Regular cardiac myocyte (primary cell): ENCODE measurements around the gene ETS1. TPM values are rescaled to one million over a fixed set of nuclear protein-coding genes. Genes with fewer than 3 reads are reported as not detected.

Source experiments
- total RNA-seq: library from RNA; depleted of rRNA; stranded (reverse); fragments of >200 nt; gene quantifications from 2 replicates; pipeline ENCODE4 v1.2.3, GENCODE V29; 2014

Gene ETS1, protein sequence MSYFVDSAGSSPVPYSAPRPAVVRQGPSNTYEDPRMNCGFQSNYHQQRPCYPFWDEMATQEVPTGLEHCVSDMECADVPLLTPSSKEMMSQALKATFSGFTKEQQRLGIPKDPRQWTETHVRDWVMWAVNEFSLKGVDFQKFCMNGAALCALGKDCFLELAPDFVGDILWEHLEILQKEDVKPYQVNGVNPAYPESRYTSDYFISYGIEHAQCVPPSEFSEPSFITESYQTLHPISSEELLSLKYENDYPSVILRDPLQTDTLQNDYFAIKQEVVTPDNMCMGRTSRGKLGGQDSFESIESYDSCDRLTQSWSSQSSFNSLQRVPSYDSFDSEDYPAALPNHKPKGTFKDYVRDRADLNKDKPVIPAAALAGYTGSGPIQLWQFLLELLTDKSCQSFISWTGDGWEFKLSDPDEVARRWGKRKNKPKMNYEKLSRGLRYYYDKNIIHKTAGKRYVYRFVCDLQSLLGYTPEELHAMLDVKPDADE
- total RNA-seq, result 71.9 and 73.3 TPM in 2 replicates

DNA sequence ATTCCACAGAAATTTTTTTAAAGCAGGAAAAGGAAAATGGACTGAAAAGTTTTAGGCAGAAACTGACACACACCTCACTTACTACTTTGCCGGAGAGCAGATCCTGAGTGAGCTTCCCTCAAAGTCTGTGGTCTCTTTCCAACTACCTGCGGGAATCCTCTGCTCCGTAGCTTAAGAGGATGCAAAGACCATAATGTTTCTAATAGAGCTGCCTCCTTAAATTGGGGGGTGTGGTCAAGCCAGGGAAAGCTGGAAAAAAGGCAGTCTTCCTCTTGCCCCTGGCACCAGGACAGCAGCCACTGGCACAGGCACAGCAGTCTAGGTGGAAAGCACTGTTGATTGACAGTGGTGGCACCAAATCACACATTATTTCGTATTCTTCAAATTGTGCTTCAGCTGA, at the start of gene ETS1:
ETS1 (minus strand) TSS at position 144 of the 400 bp plus-strand sequence. CDS start 14,428 bp downstream, outside the sequence.

Other genes starting within 250 kb of the ETS1 start
- gene FLI1, start 106.5 kb upstream of the ETS1 start, total RNA-seq, result 34.4 and 35.1 TPM in 2 replicates